Left lung (tissue), 10 donors: Measurements from ENCODE around the gene ZNF423. TPM values are rescaled to one million over a fixed set of nuclear protein-coding genes. Genes with fewer than 3 reads are reported as not detected.

Experiments used
- ATAC-seq: fragments of 200-7000 bp; cut with Tn5 transposase; one replicate; pipeline ENCODE4 v1.9.1; 2020; ENCODE audit warnings: moderate library complexity
- DNase-seq, 4 donors: peaks; one replicate each; pipeline ENCODE4 v3.0.0-alpha.2; 2013 to 2020
- H3K27ac ChIP-seq, 2 donors: fragments of 200-600 bp; sonication (generic) in 1 of 2; one replicate each; pipeline versions ENCODE4 v1.5.0 to v1.8.0; 2020 to 2021
- H3K27me3 ChIP-seq, 2 donors: fragments of 200-600 bp; sonication (generic) in 1 of 2; one replicate each; pipeline versions ENCODE4 v1.5.0 to v1.8.0; 2020 to 2021
- H3K36me3 ChIP-seq, 2 donors: fragments of 200-600 bp; sonication (generic) in 1 of 2; one replicate each; pipeline versions ENCODE4 v1.5.0 to v1.8.0; 2020 to 2021
- H3K4me1 ChIP-seq, 2 donors: fragments of 200-600 bp; one replicate each; pipeline ENCODE4 v1.8.0; 2021
- H3K4me3 ChIP-seq, 2 donors: fragments of 200-600 bp; sonication (generic) in 1 of 2; one replicate each; pipeline versions ENCODE4 v1.5.0 to v1.8.0; 2020 to 2021; ENCODE audit warnings: mild to moderate bottlenecking in 1 of 2
- H3K9me3 ChIP-seq, 2 donors: fragments of 200-600 bp; sonication (generic) in 1 of 2; one replicate each; pipeline versions ENCODE4 v1.5.0 to v1.8.0; 2020 to 2021
- intact Hi-C, 2 donors: fragments of 100-400 bp; cut with DNase I; formaldehyde crosslinking; loops; one replicate each; pipeline versions ENCODE4 v1.11.2 to v1.14.2; 2022
- polyA plus RNA-seq, 6 donors: library from polyadenylated mRNA; unstranded; fragments of 120-200 nt; gene quantifications; one replicate each; pipeline ENCODE4 v1.2.1, GENCODE V29; 2013; ENCODE audit not compliant: insufficient read length in 6 of 6
- total RNA-seq, 2 donors: library from RNA; stranded (reverse); fragmentation: NEBNext Ultra II Directional; extraction: Animal tissue kit (Norgen Biotek cat#: 25700); gene quantifications; one replicate each; pipeline ENCODE4 v1.2.1, GENCODE V29; 2021
- TF ChIP-seq, protein P1 (sequence below), 2 donors: fragments of 200-600 bp; sonication (generic) in 1 of 2; IDR thresholded peaks; one replicate each; pipeline versions ENCODE4 v1.5.0 to v1.8.0; 2021; ENCODE audit warnings: antibody characterized with exemption in 2 of 2
- donor health status: DM: no; HTN: yes; CAD: no.
- donor health status: DM: no; HTN: no; CAD: no.

The ZNF423 gene
- total and polyA plus RNA-seq, 8 donors = 7.8 to 30.5 (median 26.6) TPM

GRCh38 chr16:49760815-49761214, 95.1 kb downstream of the ZNF423 start:
- no peak for DNase-seq
- no peak overlapping the region for H3K4me3 ChIP-seq
- H3K36me3 ChIP-seq = no peaks in the 10 kb centered on the region
- TF ChIP-seq, protein P1, sequence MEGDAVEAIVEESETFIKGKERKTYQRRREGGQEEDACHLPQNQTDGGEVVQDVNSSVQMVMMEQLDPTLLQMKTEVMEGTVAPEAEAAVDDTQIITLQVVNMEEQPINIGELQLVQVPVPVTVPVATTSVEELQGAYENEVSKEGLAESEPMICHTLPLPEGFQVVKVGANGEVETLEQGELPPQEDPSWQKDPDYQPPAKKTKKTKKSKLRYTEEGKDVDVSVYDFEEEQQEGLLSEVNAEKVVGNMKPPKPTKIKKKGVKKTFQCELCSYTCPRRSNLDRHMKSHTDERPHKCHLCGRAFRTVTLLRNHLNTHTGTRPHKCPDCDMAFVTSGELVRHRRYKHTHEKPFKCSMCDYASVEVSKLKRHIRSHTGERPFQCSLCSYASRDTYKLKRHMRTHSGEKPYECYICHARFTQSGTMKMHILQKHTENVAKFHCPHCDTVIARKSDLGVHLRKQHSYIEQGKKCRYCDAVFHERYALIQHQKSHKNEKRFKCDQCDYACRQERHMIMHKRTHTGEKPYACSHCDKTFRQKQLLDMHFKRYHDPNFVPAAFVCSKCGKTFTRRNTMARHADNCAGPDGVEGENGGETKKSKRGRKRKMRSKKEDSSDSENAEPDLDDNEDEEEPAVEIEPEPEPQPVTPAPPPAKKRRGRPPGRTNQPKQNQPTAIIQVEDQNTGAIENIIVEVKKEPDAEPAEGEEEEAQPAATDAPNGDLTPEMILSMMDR (IDR thresholded peaks at IDR 0.05) = no peak
- peaks cover 0 to 3% of the 10 kb centered on the region in 2 donors for H3K4me1 ChIP-seq
- no peak overlapping the region for H3K27ac ChIP-seq
- intact Hi-C loops = no loop called here
- H3K27me3 ChIP-seq = peaks cover 0 to under 1% of the 10 kb centered on the region in 2 donors
- H3K9me3 ChIP-seq = no peaks in the 10 kb centered on the region
- ATAC-seq = no peak

GRCh38 chr16:49757559-49758069, 98.3 kb downstream of the ZNF423 start:
- H3K27ac ChIP-seq = no peak overlapping the region

DNA sequence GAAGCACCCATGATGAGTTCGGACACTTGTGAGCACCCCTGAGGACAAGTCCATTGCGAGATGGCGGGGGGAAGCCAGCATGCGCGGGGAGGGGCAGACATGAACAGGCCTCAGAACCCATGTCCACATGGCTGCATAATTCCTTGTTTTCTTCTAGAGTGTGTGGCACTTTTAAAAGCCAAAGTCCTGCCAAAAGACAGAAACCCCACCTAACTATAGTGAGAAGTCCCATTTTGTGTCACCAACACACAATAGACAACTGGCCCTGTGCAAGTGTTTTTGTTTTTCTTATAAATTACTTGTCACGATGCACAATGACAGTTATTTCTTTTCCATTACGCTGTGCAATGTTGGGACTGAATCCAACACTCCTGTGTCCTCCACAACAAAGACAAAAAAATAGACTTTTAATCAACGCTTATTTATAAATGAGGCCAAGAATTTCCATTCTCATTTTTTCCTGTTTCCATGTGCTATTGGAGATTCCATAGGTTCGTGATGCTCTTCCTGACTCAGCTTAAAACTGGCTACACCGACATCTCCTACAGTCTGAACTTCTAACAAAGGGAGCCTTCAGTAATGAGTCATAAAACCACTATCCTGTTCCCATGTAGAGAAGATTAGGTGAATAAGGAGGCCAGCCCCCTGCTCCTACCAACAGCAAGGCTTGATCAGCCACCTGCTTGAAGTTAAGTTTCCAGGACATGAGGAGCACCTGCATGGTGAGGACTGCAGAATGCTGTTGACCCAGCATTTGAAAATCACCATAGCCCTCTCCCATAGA, 98.9 kb downstream of the ZNF423 start:
- intact Hi-C loops = no loop called here
- Histone ChIP-seq H3K27me3 (peaks cover 3 to 24% of the 10 kb centered on the region in 2 donors), H3K27ac (no peak overlapping the region), H3K4me1 (peaks cover 4 to 24% of the 10 kb centered on the region in 2 donors), H3K36me3 (no peaks in the 10 kb centered on the region), H3K9me3 (no peaks in the 10 kb centered on the region), H3K4me3 (no peak overlapping the region)
- DNase-seq (no peak), ATAC-seq (no peak)
- TF ChIP-seq, protein P1 (IDR thresholded peaks at IDR 0.05) = no peak

More at GRCh38 chr16:49757559-49758069, 98.3 kb downstream of the ZNF423 start:
- TF ChIP-seq, protein P1 (IDR thresholded peaks at IDR 0.05) = no peak
- Histone ChIP-seq H3K27me3 (peaks cover 3 to 24% of the 10 kb centered on the region in 2 donors), H3K36me3 (no peaks in the 10 kb centered on the region), H3K4me1 (peaks cover 4 to 24% of the 10 kb centered on the region in 2 donors), H3K4me3 (no peak overlapping the region), H3K9me3 (no peaks in the 10 kb centered on the region)
- ATAC-seq = no peak
- intact Hi-C loops = no loop called here
- no peak for DNase-seq

GRCh38 chr16:49755716-49756505, 100.0 kb downstream of the ZNF423 start:
- intact Hi-C loops = no loop called here
- no peaks in the 10 kb centered on the region for H3K36me3 ChIP-seq
- peaks cover 4 to 24% of the 10 kb centered on the region in 2 donors for H3K4me1 ChIP-seq
- DNase-seq = no peak
- TF ChIP-seq, protein P1 (IDR thresholded peaks at IDR 0.05) = peak in 1 of 2 donors; percentile 4
- H3K27ac ChIP-seq = peak overlapping the region in 1 of 2 donors; percentile 78
- no peak overlapping the region for H3K4me3 ChIP-seq
- no peaks in the 10 kb centered on the region for H3K9me3 ChIP-seq
- no peak for ATAC-seq
- H3K27me3 ChIP-seq = peaks cover 3 to 24% of the 10 kb centered on the region in 2 donors

DNA sequence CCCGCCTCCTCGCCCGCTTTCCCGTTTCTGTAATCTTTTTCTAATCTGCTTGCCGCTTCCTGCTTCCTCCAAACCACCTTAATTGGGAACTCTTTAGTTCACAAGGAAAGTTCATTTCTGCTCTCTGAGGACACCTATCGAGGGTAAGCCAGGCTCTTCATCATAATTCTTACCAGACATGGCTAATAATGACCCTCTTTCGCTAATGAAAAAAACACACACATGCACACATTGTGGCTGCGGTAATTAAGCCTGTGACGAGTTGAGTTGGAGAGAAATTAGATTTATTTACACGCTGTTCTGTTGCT, 100.6 kb downstream of the ZNF423 start:
- H3K27me3 ChIP-seq = peaks cover 3 to 24% of the 10 kb centered on the region in 2 donors
- ATAC-seq = peak; percentile 80
- H3K4me1 ChIP-seq = peaks cover 4 to 24% of the 10 kb centered on the region in 2 donors
- TF ChIP-seq, protein P1 (IDR thresholded peaks at IDR 0.05) = peak; percentile 4 to 28
- DNase-seq = no peak
- H3K36me3 ChIP-seq = no peaks in the 10 kb centered on the region
- H3K4me3 ChIP-seq = peak overlapping the region; percentile 23 to 31
- intact Hi-C loops = no loop called here
- peak overlapping the region; percentile 64 to 78 for H3K27ac ChIP-seq
- H3K9me3 ChIP-seq = no peaks in the 10 kb centered on the region
